GM20000 (cell line): Measurements from ENCODE around the gene CCDC85B.
A peak's percentile ranks its signal among the peaks of the same experiment; 100 is the strongest.
"Not testable (repeated sequence)": the region's sequence is repeated elsewhere in the genome, so short reads cannot be mapped to it uniquely, and the experiment has no call there.

ENCODE experiments used
- DNase-seq: peaks from one replicate; pipeline ENCODE4 v3.0.0; 2012; ENCODE audit warnings: low spot score
- TF ChIP-seq, protein P1 (sequence below): IDR thresholded peaks from 2 replicates; pipeline ENCODE4 v1.5.1; 2012; ENCODE audit warnings: mild to moderate bottlenecking, control low read depth; ENCODE audit errors: extremely low read depth, missing control alignments

CCDC85B gene

DNA sequence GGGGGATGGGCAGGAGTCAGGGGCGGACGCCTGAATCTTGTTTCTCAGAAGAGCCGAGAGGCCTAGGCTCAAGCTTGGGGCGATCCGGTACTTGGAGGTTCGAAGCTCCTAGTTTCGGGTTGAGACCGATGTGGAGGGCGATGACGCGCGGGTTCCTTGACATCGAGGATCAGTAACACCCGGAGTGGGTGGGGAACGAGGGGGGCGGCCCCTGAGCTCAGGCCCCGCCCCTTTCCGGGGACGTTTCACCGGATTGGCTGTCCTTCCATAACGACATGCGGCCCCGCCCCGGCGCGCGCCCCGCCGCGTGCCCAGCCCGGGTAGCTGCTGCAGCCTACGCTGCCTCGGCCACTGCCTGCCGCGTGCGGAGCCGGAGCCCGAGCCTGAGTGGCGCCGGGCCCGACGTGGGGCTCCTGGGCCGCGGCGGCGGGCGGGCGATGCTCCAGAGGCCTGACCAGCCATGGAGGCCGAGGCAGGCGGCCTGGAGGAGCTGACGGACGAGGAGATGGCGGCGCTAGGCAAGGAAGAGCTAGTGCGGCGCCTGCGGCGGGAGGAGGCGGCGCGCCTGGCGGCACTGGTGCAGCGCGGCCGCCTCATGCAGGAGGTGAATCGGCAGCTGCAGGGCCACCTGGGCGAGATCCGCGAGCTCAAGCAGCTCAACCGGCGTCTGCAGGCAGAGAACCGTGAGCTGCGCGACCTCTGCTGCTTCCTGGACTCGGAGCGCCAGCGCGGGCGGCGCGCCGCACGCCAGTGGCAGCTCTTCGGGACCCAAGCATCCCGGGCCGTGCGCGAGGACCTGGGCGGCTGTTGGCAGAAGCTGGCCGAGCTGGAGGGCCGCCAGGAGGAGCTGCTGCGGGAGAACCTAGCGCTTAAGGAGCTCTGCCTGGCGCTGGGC lies at the start of gene CCDC85B:
Gene CCDC85B, plus strand, starts transcription at position 350 of the 895 bp plus-strand sequence. Its CDS starts 111 bp downstream, at position 461.
- peak; percentile 97 for DNase-seq
- TF ChIP-seq, protein P1, sequence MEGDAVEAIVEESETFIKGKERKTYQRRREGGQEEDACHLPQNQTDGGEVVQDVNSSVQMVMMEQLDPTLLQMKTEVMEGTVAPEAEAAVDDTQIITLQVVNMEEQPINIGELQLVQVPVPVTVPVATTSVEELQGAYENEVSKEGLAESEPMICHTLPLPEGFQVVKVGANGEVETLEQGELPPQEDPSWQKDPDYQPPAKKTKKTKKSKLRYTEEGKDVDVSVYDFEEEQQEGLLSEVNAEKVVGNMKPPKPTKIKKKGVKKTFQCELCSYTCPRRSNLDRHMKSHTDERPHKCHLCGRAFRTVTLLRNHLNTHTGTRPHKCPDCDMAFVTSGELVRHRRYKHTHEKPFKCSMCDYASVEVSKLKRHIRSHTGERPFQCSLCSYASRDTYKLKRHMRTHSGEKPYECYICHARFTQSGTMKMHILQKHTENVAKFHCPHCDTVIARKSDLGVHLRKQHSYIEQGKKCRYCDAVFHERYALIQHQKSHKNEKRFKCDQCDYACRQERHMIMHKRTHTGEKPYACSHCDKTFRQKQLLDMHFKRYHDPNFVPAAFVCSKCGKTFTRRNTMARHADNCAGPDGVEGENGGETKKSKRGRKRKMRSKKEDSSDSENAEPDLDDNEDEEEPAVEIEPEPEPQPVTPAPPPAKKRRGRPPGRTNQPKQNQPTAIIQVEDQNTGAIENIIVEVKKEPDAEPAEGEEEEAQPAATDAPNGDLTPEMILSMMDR, result no peak

DNA sequence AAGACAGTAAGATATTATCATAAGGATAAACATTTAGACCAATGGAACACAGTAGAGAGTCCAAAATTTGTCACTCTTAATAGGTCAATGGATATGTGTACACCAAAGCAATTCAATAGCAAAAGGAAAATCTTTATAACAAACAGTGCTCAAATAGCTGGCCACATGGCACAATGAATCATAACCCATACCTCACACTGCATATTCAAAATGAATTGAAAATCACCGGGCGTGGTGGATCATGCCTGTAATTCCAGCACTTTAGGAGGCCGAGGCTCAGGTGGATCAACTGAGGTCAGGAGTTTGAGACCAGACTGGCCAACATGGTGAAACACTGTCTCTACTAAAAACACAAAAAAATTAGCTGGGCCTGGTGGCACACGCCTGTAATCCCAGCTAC lies 48.3 kb upstream of the CCDC85B start:
- TF ChIP-seq, protein P1, result no peak
- DNase-seq, result no peak

DNA sequence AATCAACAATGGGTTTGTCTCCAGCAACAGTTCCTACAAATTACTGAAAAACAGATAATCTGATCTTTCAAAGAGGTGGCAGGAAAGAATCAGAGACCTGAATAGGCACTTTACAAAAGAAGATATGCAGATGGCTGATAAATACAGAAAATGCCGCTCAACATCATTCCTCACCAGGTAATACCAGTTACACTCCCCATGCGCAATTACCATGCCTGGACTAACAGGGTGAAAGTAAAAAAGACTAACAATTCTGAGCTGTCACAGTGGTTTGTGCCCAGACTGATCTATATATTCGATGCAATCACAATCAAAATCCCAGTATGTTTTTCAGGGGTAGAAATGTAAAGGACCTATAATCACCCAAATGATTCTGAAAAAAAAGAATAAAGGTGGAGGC lies 46.7 kb upstream of the CCDC85B start:
- TF ChIP-seq, protein P1, result no peak
- no peak for DNase-seq

DNA sequence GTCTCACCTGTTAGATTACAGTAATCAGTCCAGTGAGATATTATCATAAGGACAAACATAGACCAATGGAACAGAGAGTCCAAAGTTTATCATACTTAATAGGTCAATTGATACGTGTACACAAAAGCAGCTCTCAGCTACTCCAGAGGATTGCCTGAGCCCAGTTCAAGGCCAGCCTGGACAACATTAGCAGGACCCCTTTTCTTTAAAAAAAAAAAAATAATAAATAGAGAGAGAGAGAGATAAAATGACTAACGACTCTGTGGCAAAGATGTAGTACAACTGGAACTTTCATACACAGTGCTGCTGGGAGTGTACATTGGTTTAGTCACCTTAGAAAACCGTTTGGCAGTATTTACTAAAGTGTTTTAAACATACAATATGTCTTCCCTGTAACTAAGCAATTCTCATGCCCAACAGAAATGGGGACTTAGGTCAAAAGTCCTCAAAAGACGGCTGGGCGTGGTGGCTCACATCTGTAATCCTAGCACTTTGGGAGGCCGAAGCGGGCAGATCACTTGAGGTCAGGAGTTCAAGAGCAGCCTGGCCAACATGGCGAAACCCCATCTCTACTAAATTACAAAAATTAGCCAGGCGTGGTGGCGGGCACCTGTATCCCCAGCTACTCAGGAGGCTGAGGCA lies 46.1 kb upstream of the CCDC85B start:
- TF ChIP-seq, protein P1, result no peak
- no peak for DNase-seq

DNA sequence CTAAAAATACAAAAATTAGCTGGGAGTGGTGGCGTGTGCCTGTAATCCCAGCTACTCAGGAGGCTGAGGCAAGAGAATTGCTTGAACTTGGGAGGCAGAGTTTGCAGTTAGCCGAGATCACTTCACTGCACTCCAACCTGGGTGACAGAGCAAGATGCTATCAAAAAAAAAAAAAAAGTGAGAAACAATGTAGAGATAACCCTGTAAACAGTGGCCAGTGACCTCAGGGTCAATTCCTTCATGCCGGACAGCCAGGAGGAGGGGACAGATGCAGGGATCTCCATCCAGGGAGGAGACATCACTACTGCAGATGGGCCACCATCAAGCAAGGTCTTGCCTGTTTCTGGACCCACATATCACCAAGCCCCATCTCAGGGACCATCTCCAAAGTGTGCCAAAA lies 42.7 kb upstream of the CCDC85B start:
- no peak for DNase-seq
- TF ChIP-seq, protein P1, result no peak

DNA sequence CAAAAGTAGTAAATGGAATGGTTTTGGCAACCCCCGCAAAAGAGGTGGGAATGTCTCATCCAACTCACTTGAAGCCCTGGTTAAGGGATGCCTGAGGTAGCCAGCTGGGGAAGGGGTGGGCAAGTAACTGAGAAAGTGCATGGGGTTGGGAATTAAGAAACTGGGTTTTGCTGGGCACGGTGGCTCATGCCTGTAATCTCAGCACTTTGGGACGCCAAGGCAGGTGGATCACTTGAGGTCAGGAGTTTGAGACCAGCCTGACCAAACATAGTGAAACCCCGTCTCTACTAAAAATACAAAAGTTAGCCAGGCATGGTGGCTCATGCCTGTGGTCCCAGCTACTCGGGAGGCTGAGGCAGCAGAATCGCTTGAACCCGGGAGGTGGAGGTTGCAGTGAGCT lies 41.8 kb upstream of the CCDC85B start:
- DNase-seq, result not testable (repeated sequence)

DNA sequence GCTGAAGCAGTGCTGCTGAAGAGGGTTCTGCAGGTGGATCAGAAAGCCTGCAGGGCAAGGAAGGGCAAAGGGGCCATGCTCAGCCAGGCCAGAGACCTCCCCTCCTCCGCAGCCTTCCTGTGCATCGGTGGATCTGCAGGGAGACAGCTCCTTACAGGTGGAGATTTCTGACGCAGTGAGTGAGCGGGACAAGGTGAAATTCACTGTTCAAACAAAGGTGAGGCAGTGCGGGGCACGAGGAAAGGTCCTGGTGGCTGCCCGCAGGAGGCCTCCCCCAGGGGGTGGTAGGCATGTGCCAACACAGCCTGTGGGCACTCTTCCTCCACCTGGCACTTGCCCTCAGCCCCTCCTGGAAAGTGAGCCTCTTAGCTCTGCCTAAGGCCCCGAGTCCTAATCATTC lies 41.1 kb upstream of the CCDC85B start:
- TF ChIP-seq, protein P1, result no peak
- DNase-seq, result no peak
